Activated T-cell treated with anti-CD3 and anti-CD28 coated beads, Interleukin-2, amount 50 U/mL, for 72 hours (primary cell): Measurements from ENCODE around the gene ERC1. TPM values are rescaled to one million over a fixed set of nuclear protein-coding genes. Genes with fewer than 3 reads are reported as not detected.
"Not testable (repeated sequence)": the region's sequence is repeated elsewhere in the genome, so short reads cannot be mapped to it uniquely, and the experiment has no call there.

Source experiments
- ATAC-seq, 2 donors: fragments of 150-1000 bp; cut with Tn5 transposase; replicated peaks in 1 of 2; 2 replicates each; pipeline ENCODE4 v1.10.0; 2021; ENCODE audit warnings: moderate library complexity in 2 of 2, mild to moderate bottlenecking in 1 of 2
- DNase-seq, 2 donors: peaks; one replicate each; pipeline ENCODE4 v3.0.0; 2021 to 2022; ENCODE audit warnings: mixed read lengths in 1 of 2
- H3K27ac Mint-ChIP-seq: one replicate; pipeline ENCODE4 v1.8.0; 2022; ENCODE audit warnings: mild to moderate bottlenecking, moderate library complexity, mixed read lengths
- H3K27me3 Mint-ChIP-seq: one replicate; pipeline ENCODE4 v1.8.0; 2022; ENCODE audit warnings: low read depth, mixed read lengths
- H3K36me3 Mint-ChIP-seq, 2 donors: one replicate each; pipeline ENCODE4 v1.8.0; 2022; ENCODE audit warnings: mixed read lengths in 2 of 2, mild to moderate bottlenecking in 1 of 2; ENCODE audit not compliant: insufficient read depth in 2 of 2
- H3K4me1 Mint-ChIP-seq: one replicate; pipeline ENCODE4 v1.8.0; 2022; ENCODE audit warnings: low read depth, mixed read lengths
- H3K4me3 Mint-ChIP-seq, 2 donors: one replicate each; pipeline ENCODE4 v1.8.0; 2022; ENCODE audit warnings: mild to moderate bottlenecking in 2 of 2, mixed read lengths in 2 of 2, moderate library complexity in 2 of 2
- H3K9me3 Mint-ChIP-seq, 2 donors: one replicate each; pipeline ENCODE4 v1.8.0; 2022; ENCODE audit warnings: mixed read lengths in 2 of 2
- total RNA-seq, 2 donors: library from RNA; stranded (reverse); gene quantifications; one replicate each; pipeline ENCODE4 v1.2.3, GENCODE V29; 2022

The ERC1 gene
- total RNA-seq, 2 donors from 2014 or later, result 27.5 to 28.9 TPM

DNA sequence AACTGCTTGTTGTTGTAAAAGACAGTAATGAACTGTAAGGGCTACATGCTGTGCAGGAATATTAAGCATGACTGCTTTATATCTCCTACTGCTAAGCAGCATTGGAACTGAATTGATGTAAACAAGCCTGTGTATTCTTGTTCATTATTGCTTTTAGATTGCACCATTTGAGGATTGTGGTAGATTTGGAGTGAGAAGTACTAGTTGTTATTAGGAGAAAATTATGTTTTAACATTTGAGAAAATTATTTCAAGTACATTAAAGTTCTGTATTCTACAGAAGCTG lies 212.7 kb downstream of the ERC1 start:
- peaks cover 11% of the 10 kb centered on the region for H3K4me1 Mint-ChIP-seq
- DNase-seq, result no peak
- no peak overlapping the region for H3K4me3 Mint-ChIP-seq
- no peak overlapping the region for H3K27ac Mint-ChIP-seq
- ATAC-seq, result no peak
- H3K27me3 Mint-ChIP-seq, result no peaks in the 10 kb centered on the region
- H3K9me3 Mint-ChIP-seq, result no peaks in the 10 kb centered on the region
- peaks cover 0 to 3% of the 10 kb centered on the region in 2 donors for H3K36me3 Mint-ChIP-seq

DNA sequence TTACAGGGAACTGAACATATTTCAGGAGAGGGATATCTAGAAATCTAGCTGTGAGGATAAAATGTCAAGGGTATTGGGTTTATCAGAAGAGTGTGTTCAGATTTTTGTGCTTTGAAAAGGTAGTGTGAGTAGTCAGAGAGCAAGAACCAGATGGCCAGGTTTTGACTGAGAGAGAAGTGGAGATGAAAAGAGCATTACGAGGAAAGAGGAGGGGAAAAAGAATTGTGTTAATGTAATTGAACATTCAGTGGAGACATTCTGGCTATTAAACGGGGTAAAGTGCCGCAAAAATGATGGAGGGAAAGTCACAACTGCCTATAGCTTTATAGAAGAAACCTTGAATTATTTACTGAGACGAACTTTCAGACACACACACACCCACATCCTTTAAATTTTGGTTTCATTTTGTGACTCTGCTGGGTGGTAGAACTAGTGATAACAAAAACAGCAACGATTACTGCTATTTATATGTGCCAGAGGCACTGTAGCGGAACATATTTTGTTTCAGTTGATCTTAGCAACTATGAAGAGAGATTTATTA lies 213.6 kb downstream of the ERC1 start:
- Mint-ChIP-seq H3K36me3 (peaks cover 0 to 3% of the 10 kb centered on the region in 2 donors), H3K4me1 (peaks cover 11% of the 10 kb centered on the region), H3K27me3 (no peaks in the 10 kb centered on the region), H3K4me3 (no peak overlapping the region), H3K9me3 (no peaks in the 10 kb centered on the region), H3K27ac (no peak overlapping the region)
- ATAC-seq (peak; percentile 70 to 80), DNase-seq (peak in 1 of 2 donors; percentile 6)

DNA sequence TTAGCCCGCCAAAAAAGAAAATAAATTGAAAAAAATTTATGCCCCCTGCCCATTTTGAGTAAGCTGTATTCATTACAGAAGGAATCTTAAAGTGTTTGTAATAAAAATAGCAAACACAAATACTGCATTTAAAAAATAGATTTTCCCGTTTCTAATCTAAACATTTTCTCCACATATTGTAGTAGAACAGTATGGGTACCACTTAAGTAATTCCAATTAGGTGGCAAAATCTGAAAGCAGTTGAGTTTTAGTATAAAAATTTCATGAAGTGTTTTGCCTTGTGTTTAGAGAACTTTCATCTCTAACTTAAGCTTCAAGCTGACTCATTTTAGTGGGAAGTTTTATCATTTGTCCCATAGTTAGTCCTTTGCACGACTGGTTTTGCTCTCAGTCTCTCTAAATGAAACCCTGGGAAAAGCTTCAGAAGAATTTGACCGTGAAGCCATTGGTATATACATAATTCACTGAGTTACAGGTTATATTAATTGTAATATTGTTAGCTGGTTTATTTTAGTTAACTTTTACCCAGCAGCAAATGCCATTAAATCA lies 214.6 kb downstream of the ERC1 start:
- DNase-seq (no peak), ATAC-seq (no peak)
- Mint-ChIP-seq H3K27me3 (no peaks in the 10 kb centered on the region), H3K4me1 (peaks cover 11% of the 10 kb centered on the region), H3K4me3 (peak overlapping the region; percentile 15 to 41), H3K27ac (no peak overlapping the region), H3K9me3 (no peaks in the 10 kb centered on the region), H3K36me3 (no peaks in the 10 kb centered on the region)

DNA sequence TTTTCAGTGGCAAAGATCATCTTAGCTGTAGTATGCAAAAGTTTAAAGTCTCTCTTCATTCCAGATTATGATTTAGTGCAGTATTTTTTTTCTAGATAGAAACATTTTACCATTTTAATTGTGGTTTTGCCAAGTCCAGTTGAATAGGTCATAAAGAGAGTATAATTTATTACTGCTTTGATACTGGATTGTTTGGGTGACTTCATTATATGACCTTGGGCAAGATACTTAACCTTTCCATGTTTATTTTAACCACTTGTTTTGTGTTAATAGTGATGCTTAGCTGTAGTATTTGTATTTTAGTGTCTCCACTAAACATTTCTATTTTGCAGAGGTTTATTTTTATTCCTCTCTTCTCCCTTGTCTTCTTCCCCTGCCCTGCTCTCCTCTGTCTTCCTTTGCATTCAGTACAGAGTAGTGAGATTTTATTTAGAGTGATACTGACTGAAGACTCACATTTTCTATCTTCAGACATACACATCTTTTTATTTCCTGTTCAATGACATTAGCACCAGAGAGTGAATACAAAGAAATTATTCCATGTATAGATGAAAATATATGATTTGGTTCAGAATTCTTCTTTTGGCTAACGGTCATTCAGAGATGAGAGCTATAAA lies 215.2 kb downstream of the ERC1 start:
- H3K4me3 Mint-ChIP-seq, result no peak overlapping the region
- peak overlapping the region; percentile 41 for H3K27ac Mint-ChIP-seq
- no peaks in the 10 kb centered on the region for H3K36me3 Mint-ChIP-seq
- H3K4me1 Mint-ChIP-seq, result peaks cover 11% of the 10 kb centered on the region
- no peaks in the 10 kb centered on the region for H3K27me3 Mint-ChIP-seq
- DNase-seq, result no peak
- no peaks in the 10 kb centered on the region for H3K9me3 Mint-ChIP-seq
- no peak for ATAC-seq

DNA sequence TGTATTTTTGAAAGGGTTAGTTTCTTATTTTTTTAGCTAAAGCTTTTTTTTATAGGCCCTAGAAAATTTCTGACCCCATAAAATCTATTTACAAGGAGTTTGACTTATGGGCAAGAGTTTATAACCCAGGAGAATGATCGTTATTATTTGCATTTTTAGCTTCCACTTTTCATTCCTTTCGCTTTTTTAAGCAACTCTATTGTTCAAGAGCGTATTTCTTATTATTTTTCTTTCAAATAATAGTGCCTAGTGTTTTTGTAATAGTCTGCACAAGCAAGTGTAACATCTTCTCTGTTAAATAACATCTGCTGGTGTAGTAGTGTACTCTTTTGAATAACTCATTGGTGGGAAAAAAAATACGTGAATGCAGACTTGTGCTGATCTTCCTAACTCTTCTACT lies 216.3 kb downstream of the ERC1 start:
- Mint-ChIP-seq H3K36me3 (no peaks in the 10 kb centered on the region), H3K9me3 (no peaks in the 10 kb centered on the region), H3K4me3 (no peak overlapping the region), H3K27ac (no peak overlapping the region), H3K4me1 (peaks cover 14% of the 10 kb centered on the region), H3K27me3 (no peaks in the 10 kb centered on the region)
- DNase-seq, result no peak
- ATAC-seq, result no peak

DNA sequence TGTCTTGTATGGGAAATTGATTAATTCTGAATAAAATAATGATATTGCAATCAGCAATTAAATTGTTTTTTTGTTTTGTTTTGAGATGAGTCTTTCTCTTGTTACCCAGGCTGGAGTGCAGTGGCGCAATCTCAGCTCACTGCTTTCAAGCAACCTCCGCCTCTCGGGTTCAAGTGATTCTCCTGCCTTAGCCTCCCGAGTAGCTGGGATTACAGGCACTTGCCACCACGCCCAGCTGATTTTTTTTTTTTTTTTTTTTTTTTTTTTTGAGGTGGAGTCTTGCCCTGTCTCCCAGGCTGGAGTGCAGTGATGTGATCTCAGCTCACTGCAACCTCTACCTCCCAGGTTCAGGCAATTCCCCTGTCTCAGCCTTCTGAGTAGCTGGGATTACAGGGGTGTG lies 217.7 kb downstream of the ERC1 start:
- H3K36me3 Mint-ChIP-seq, H3K27me3 Mint-ChIP-seq, ATAC-seq: not testable (repeated sequence)

DNA sequence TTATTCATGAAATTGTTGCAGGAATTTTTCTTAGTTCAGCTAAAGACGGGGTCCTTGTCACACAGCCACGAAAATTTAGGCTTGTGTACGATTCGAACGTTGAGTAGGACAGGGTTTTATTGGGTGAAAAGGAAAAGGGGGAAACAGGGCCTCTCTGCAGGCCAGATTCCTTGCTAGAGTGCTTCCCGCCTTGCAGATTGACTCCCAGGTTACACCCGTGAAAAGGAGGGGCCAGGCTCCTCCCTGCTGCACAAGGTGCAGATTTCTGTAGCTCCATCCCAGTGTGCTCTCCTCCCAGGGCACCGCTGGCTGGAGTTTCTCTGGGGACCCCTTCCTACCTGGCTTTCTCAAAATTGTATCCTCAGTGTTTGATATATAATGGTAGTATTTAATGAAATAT lies 221.5 kb downstream of the ERC1 start:
- no peak overlapping the region for H3K4me3 Mint-ChIP-seq
- ATAC-seq, result no peak
- H3K4me1 Mint-ChIP-seq, result peaks cover 21% of the 10 kb centered on the region
- no peak for DNase-seq
- H3K27me3 Mint-ChIP-seq, result no peaks in the 10 kb centered on the region
- peaks cover 2 to 3% of the 10 kb centered on the region in 2 donors for H3K36me3 Mint-ChIP-seq
- H3K27ac Mint-ChIP-seq, result no peak overlapping the region
- no peaks in the 10 kb centered on the region for H3K9me3 Mint-ChIP-seq

More for the DNA sequence above, 217.7 kb downstream of the ERC1 start:
- not testable (repeated sequence) for H3K4me3 Mint-ChIP-seq, DNase-seq, H3K9me3 Mint-ChIP-seq
- H3K4me1 Mint-ChIP-seq, result peaks cover 29% of the 10 kb centered on the region
- peak overlapping the region; percentile 34 for H3K27ac Mint-ChIP-seq

DNA sequence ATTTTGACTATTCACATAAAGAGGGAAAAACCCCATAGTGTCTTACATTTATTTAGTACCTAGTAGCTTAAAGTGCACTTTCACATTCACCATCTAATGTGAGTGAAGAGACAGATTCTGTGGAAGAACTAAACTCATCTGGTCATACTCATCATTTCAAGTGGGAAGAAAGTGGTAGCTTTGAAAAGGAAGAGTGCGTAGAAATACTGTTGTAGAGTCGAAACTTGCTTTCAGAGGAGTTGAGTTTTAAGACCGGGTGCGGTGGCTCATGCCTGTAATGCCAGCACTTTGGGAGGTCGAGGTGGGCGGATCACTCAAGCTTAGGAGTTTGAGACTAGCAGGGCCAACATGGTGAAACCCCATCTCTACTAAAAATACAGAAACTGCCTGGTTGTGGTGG lies 222.2 kb downstream of the ERC1 start:
- no peaks in the 10 kb centered on the region for H3K27me3 Mint-ChIP-seq
- peaks cover 21% of the 10 kb centered on the region for H3K4me1 Mint-ChIP-seq
- ATAC-seq, result peak; percentile 87 to 91
- peaks cover 2 to 3% of the 10 kb centered on the region in 2 donors for H3K36me3 Mint-ChIP-seq
- peak; percentile 51 to 64 for DNase-seq
- H3K27ac Mint-ChIP-seq, result peak overlapping the region; percentile 55
- H3K4me3 Mint-ChIP-seq, result peak overlapping the region; percentile 43 to 44
- H3K9me3 Mint-ChIP-seq, result no peaks in the 10 kb centered on the region

DNA sequence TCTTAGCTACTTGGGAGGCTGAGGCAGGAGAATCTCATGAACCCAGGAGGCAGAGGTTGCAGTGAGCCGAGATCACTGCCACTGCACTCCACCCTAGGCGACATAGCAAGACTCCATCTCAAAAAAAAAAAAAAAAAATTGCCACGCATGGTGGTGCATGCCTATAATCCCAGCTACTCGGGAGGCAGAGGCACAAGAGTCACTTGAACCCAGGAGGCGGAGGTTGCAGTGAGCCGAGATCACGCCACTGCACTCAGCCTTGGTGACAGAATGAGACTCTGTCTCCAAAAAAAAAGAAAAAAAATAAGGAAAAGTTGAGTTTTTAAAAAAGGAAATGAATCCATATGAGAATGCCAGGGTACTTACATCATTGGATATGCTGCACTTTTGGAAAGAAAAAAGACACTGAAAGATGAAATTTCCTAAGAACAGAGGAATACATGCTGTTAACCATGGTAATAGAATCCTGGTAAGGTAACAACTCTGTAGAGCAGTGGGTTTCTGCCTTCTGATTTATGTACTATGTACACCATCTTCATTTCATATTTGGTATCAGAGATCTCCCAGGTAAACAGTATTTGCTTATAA lies 222.7 kb downstream of the ERC1 start:
- DNase-seq (no peak), ATAC-seq (no peak)
- peaks cover 2 to 3% of the 10 kb centered on the region in 2 donors for H3K36me3 Mint-ChIP-seq
- H3K4me1 Mint-ChIP-seq, result peaks cover 21% of the 10 kb centered on the region
- no peak overlapping the region for H3K27ac Mint-ChIP-seq
- H3K4me3 Mint-ChIP-seq, result peak overlapping the region in 1 of 2 donors; percentile 44
- no peaks in the 10 kb centered on the region for H3K9me3 Mint-ChIP-seq
- no peaks in the 10 kb centered on the region for H3K27me3 Mint-ChIP-seq

DNA sequence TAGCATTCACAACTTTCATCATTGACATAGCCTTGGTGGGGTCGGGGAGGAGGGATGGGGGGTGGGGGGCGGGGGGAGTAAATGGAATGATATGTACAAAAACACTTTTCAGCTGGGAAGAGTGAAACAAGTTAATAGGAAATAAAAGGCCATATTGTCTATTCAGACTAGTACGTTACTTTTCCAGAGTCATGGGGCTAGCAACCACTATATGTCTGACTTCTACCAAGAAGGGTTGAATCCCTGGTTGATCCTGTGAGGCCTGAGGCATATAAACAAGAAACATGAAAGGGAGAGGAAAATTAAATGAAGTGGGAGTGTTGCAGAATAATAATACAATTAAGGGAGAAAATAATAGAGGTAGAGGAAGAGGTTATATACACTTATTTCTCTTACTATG lies 225.5 kb downstream of the ERC1 start:
- no peak for ATAC-seq
- Mint-ChIP-seq H3K36me3 (peaks cover 2 to 3% of the 10 kb centered on the region in 2 donors), H3K4me1 (peaks cover 21% of the 10 kb centered on the region), H3K4me3 (no peak overlapping the region), H3K27ac (no peak overlapping the region), H3K27me3 (no peaks in the 10 kb centered on the region), H3K9me3 (no peaks in the 10 kb centered on the region)
- DNase-seq, result no peak

DNA sequence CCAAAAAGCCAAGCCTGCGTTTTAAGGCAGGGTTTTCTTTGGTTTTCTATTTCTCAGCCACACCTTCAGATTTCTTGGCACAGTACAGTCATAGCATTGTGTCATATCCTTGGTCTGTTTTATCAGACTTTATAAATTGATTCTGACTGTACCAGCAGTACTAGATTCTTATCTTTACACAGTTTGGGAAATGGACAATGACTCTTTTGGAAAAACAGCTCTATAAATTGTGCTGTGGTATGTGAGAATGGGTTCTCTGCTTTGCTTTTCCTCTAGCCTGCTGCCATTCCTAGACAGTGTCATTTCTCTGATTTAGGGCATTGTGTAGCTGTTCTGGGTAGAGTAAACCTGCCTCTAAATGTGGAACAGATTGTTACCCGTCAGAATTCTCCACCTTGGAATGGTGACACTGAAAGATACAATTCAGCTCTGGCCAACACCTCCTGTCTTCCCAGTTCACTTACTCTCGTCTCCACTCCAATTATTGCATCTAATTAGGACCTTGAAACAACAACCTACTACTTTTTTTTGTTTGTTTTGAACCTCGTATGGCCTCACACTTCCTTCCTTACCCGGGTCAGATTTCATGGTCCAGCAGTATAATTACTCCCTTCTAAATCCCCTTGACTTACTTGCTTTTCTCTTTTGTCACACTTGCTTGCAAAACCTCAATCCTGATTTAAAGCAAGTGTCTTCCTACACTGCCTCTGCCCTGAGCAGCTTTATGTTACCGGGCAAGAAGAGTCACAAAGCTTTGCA lies 226.3 kb downstream of the ERC1 start:
- Mint-ChIP-seq H3K4me1 (peaks cover 16% of the 10 kb centered on the region), H3K27ac (no peak overlapping the region), H3K4me3 (no peak overlapping the region), H3K27me3 (no peaks in the 10 kb centered on the region), H3K9me3 (no peaks in the 10 kb centered on the region), H3K36me3 (peaks cover 2 to 3% of the 10 kb centered on the region in 2 donors)
- DNase-seq (no peak), ATAC-seq (peak; percentile 50 to 61)

DNA sequence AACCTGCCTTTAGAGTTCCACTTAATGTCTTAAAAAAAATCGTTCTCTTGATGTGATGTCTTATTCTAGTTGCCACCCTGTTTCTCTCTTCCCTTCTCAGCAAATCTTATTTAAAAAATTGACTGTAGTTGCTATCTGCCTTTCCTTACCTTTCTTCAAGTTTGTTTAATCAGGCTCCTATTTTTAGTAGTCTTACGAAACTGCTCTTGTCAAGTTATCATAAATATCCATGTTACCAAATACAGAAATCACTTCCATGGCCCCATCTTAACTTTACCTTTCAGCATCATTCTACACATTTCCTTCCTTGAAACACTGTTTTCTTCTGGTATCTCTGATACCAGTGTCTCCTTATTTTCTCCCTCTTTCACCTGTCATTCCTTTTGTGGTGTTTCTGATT lies 227.3 kb downstream of the ERC1 start:
- H3K9me3 Mint-ChIP-seq, result no peaks in the 10 kb centered on the region
- no peak overlapping the region for H3K4me3 Mint-ChIP-seq
- no peak for ATAC-seq
- no peak overlapping the region for H3K27ac Mint-ChIP-seq
- H3K4me1 Mint-ChIP-seq, result peaks cover 6% of the 10 kb centered on the region
- DNase-seq, result no peak
- no peaks in the 10 kb centered on the region for H3K27me3 Mint-ChIP-seq
- H3K36me3 Mint-ChIP-seq, result no peaks in the 10 kb centered on the region
